Measurements from ENCODE around the gene KLC3.

DNA sequence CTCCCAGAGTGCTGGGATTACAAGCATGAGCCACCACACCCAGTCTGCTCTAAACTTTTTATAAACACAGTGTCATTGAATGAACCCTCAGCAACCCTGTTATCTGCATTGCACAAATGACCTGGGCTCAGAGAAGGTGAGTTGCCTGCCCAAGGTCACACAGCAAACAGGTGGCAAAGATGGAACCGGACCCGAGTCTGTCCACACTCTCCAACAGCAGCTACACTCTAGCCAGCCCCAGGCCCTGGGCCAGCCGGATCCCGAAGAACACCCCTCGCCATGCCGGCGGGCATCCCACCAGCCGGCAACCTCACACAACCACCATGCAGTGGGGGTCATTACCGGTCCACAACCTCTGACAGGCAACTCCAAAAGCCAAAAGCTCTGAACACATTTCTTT is 15.4 kb downstream of the KLC3 start:
- TF ChIP-seq, protein P1, sequence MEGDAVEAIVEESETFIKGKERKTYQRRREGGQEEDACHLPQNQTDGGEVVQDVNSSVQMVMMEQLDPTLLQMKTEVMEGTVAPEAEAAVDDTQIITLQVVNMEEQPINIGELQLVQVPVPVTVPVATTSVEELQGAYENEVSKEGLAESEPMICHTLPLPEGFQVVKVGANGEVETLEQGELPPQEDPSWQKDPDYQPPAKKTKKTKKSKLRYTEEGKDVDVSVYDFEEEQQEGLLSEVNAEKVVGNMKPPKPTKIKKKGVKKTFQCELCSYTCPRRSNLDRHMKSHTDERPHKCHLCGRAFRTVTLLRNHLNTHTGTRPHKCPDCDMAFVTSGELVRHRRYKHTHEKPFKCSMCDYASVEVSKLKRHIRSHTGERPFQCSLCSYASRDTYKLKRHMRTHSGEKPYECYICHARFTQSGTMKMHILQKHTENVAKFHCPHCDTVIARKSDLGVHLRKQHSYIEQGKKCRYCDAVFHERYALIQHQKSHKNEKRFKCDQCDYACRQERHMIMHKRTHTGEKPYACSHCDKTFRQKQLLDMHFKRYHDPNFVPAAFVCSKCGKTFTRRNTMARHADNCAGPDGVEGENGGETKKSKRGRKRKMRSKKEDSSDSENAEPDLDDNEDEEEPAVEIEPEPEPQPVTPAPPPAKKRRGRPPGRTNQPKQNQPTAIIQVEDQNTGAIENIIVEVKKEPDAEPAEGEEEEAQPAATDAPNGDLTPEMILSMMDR (IDR thresholded peaks at IDR 0.05): no peak
- no peak for TF ChIP-seq POLR2A (IDR thresholded peaks at IDR 0.05)
